Suprapubic skin (tissue), 4 donors: ENCODE data around the gene ETV6. TPM values are rescaled to one million over a fixed set of nuclear protein-coding genes. Genes with fewer than 3 reads are reported as not detected.

ENCODE experiments used
- DNase-seq, 2 donors: peaks; one replicate each; pipeline ENCODE4 v3.0.0-alpha.2; 2019; ENCODE audit warnings: low spot score in 2 of 2
- H3K27ac ChIP-seq: fragments of 200-600 bp; sonication (generic); one replicate; pipeline ENCODE4 v1.5.1; 2019
- H3K27me3 ChIP-seq: fragments of 200-600 bp; sonication (generic); one replicate; pipeline ENCODE4 v1.5.1; 2019
- H3K36me3 ChIP-seq: fragments of 200-600 bp; sonication (generic); one replicate; pipeline ENCODE4 v1.5.1; 2019
- H3K4me1 ChIP-seq: fragments of 200-600 bp; sonication (generic); one replicate; pipeline ENCODE4 v1.5.1; 2019
- H3K4me3 ChIP-seq: fragments of 200-600 bp; sonication (generic); one replicate; pipeline ENCODE4 v1.5.1; 2019; ENCODE audit warnings: mild to moderate bottlenecking
- H3K9me3 ChIP-seq: fragments of 200-600 bp; sonication (generic); one replicate; pipeline ENCODE4 v1.5.1; 2019
- CTCF ChIP-seq, 2 donors: fragments of 200-600 bp in 1 of 2; fragments of 450-650 bp in 1 of 2; sonication (generic) in 1 of 2; IDR thresholded peaks; one replicate each; pipeline ENCODE4 v1.5.1; 2016 to 2019; ENCODE audit warnings: antibody characterized with exemption in 2 of 2, mild to moderate bottlenecking in 1 of 2, moderate library complexity in 1 of 2
- EP300 ChIP-seq: sonication (generic); formaldehyde crosslinking; IDR thresholded peaks from one replicate; pipeline ENCODE4 v1.6.1; 2017; ENCODE audit warnings: antibody characterized with exemption
- POLR2A ChIP-seq, 2 donors: fragments of 450-650 bp; IDR thresholded peaks; one replicate each; pipeline ENCODE4 v1.6.1; 2017; ENCODE audit warnings: antibody characterized with exemption in 2 of 2, mild to moderate bottlenecking in 2 of 2, moderate library complexity in 2 of 2
- POLR2AphosphoS5 ChIP-seq, 3 donors: sonication (generic); formaldehyde crosslinking; IDR thresholded peaks; one replicate each; pipeline ENCODE4 v1.6.1; 2017; ENCODE audit warnings: antibody characterized with exemption in 3 of 3
- WGBS: methylation state at CpG from one replicate; pipeline ENCODE4 v1.1.5; 2018; 5-methylcytosine and 5-hydroxymethylcytosine counted together
- total RNA-seq, 4 donors: library from RNA; depleted of rRNA; stranded (reverse); fragments of >200 nt; gene quantifications; one replicate each; pipeline ENCODE4 v1.1.0, GENCODE V29; 2016

The ETV6 gene
- total RNA-seq, 4 donors from 2014 or later: 16.9 to 41.4 (median 25.1) TPM

- TF ChIP-seq CTCF (IDR thresholded peaks at IDR 0.05) (no peak), POLR2A (IDR thresholded peaks at IDR 0.05) (no peak), POLR2AphosphoS5 (IDR thresholded peaks at IDR 0.05) (no peak), EP300 (no peak)
- no peaks in the 10 kb centered on the region for H3K36me3 ChIP-seq
- H3K27me3 ChIP-seq: no peaks in the 10 kb centered on the region
- WGBS: 78% methylated on average over 8 of the region's 8 CpGs
- no peak overlapping the region for H3K27ac ChIP-seq
- no peak overlapping the region for H3K4me3 ChIP-seq
- no peak for DNase-seq
- H3K9me3 ChIP-seq: no peaks in the 10 kb centered on the region
- H3K4me1 ChIP-seq: peaks cover 33% of the 10 kb centered on the region
Measured at GRCh38 chr12:11716794-11717518, 67.5 kb downstream of the ETV6 start.

- Histone ChIP-seq H3K4me3 (no peak overlapping the region), H3K9me3 (no peaks in the 10 kb centered on the region), H3K4me1 (peaks cover 33% of the 10 kb centered on the region), H3K36me3 (no peaks in the 10 kb centered on the region), H3K27me3 (no peaks in the 10 kb centered on the region), H3K27ac (peak overlapping the region; percentile 43)
- WGBS: 79% methylated on average over 8 of the region's 8 CpGs
- no peak for TF ChIP-seq POLR2A (IDR thresholded peaks at IDR 0.05)
- TF ChIP-seq CTCF (IDR thresholded peaks at IDR 0.05): no peak
- TF ChIP-seq EP300: no peak
- TF ChIP-seq POLR2AphosphoS5 (IDR thresholded peaks at IDR 0.05): no peak
- DNase-seq: no peak
Measured at GRCh38 chr12:11717519-11717961, 68.1 kb downstream of the ETV6 start.

- Histone ChIP-seq H3K36me3 (no peaks in the 10 kb centered on the region), H3K4me1 (peaks cover 33% of the 10 kb centered on the region), H3K9me3 (no peaks in the 10 kb centered on the region), H3K4me3 (no peak overlapping the region), H3K27me3 (no peaks in the 10 kb centered on the region), H3K27ac (peak overlapping the region; percentile 43)
- no peak for TF ChIP-seq CTCF (IDR thresholded peaks at IDR 0.05)
- TF ChIP-seq EP300: no peak
- TF ChIP-seq POLR2AphosphoS5 (IDR thresholded peaks at IDR 0.05): no peak
- no peak for TF ChIP-seq POLR2A (IDR thresholded peaks at IDR 0.05)
- WGBS: 76% methylated on average over 3 of the region's 3 CpGs
- DNase-seq: no peak
Measured at GRCh38 chr12:11718105-11718504, 68.6 kb downstream of the ETV6 start.

GRCh38 chr12:11718768-11719253 is 69.3 kb downstream of the ETV6 start:
- H3K4me3 ChIP-seq: no peak overlapping the region
- no peaks in the 10 kb centered on the region for H3K27me3 ChIP-seq
- H3K27ac ChIP-seq: peak overlapping the region; percentile 43
- TF ChIP-seq POLR2A (IDR thresholded peaks at IDR 0.05): no peak
- no peak for TF ChIP-seq CTCF (IDR thresholded peaks at IDR 0.05)
- no peak for TF ChIP-seq POLR2AphosphoS5 (IDR thresholded peaks at IDR 0.05)
- TF ChIP-seq EP300: no peak
- no peaks in the 10 kb centered on the region for H3K9me3 ChIP-seq
- no peaks in the 10 kb centered on the region for H3K36me3 ChIP-seq
- peaks cover 36% of the 10 kb centered on the region for H3K4me1 ChIP-seq
- 84% methylated on average over 6 of the region's 6 CpGs for WGBS
- no peak for DNase-seq

GRCh38 chr12:11719678-11720099 is 70.2 kb downstream of the ETV6 start:
- no peak overlapping the region for H3K27ac ChIP-seq
- no peaks in the 10 kb centered on the region for H3K27me3 ChIP-seq
- H3K9me3 ChIP-seq: no peaks in the 10 kb centered on the region
- H3K36me3 ChIP-seq: no peaks in the 10 kb centered on the region
- WGBS: 69% methylated on average over 10 of the region's 10 CpGs
- no peak overlapping the region for H3K4me3 ChIP-seq
- TF ChIP-seq POLR2A (IDR thresholded peaks at IDR 0.05) (no peak), EP300 (no peak), CTCF (IDR thresholded peaks at IDR 0.05) (no peak), POLR2AphosphoS5 (IDR thresholded peaks at IDR 0.05) (no peak)
- H3K4me1 ChIP-seq: peaks cover 43% of the 10 kb centered on the region
- no peak for DNase-seq
